ENCODE measurements around the gene UVRAG.

The UVRAG gene

DNA sequence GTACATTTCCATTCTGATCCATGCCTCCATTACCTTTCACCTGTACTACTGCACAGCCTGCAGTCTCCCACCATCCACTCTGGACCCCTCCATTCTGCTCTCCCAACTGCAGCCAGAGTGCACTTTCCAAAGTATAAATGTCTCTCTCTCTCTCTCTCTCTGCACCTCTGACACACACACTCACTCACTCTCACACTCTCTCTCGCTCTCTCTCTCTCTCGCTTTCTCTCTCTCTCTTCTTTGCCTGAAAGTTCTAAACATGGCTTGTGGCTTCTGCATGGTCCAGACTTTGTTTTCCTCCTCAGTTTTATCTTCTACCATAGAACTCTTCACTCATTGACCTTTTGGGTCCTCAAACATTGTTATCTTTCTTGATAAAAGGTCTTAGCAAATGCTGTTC is 314.7 kb downstream of the UVRAG start:
- DNase-seq, result no peak

DNA sequence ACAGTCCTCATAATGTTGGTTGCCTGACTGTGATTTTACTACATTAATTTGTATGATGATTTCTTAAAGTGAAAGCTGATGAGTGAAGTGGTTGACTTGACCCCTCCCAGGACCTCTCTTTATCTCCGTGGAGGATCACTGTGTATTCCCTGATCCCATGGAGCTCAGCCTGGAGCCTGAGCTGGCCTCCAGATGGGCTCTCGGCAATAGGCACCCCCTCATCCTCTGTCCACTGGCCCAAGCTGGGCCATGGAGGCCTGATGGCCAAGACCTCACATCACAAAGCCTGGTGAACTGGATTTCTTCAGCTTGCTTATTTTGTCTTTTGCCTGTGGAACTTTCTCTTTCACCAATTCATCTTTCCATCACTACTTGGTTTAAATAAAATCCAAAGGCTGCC is 316.1 kb downstream of the UVRAG start:
- no peak for DNase-seq

DNA sequence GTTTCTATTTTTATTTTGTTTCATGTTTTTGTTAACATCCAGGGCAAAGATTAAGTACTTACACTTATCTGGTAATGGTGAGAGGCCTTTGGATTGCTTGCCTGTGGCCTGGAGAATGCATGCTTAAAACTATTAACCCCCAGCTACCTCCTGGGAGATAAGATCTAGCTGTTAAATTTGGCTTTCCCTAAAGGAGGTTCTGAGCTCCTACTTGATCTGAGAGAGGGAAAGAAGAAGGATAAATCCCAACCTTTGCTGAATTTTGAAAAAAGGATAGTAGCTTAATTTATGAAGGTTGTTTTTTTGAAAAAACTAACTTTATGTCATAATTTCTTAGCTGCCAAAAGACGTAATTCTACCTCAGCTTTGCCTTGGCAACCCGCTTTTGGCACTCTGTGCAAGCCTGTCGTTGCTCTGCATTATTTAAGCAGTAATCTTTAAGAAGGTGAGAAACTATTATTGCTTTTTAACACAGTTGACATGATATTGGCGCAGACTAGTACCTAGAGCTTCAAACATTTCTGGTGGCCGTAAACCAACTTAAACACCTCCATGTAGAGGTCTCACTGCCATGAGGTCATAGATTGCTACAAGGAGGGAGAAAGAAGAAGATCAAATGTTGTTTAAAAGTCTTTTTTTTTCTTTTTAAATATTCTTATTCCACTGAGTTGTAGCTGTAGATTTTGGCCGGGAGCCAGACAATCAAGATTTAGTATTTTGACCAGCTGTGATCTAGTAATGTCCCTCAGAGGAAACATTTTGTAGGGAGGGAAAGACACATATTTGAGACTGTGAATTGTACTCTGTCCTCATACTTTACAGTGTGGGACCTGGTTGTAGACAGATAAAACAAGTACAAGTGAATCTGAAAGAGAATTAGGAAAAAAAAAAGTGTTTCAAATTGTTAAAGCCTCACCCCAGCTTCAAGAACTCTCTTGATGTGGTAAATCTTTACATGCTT is 316.9 kb downstream of the UVRAG start:
- no peak for DNase-seq

DNA sequence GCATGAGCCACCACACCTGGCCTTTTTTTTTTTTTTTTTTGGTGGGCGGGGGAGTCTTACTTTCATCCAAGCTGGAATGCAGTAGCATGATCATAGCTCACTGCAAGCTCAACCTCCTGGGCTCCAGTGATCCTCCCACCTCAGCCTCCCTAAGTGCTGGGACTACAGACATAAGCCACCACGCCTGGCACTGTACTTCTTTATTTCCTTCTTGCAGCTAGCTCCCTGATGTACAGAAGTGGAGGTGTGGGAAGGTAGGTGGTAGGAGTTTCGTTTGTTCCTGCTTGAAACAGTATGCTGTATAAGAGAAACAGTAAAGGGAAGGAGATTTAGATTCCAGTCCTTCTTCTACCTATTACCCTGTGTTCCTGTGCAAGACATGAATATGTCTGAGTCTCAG is 319.2 kb downstream of the UVRAG start:
- DNase-seq, result no peak

DNA sequence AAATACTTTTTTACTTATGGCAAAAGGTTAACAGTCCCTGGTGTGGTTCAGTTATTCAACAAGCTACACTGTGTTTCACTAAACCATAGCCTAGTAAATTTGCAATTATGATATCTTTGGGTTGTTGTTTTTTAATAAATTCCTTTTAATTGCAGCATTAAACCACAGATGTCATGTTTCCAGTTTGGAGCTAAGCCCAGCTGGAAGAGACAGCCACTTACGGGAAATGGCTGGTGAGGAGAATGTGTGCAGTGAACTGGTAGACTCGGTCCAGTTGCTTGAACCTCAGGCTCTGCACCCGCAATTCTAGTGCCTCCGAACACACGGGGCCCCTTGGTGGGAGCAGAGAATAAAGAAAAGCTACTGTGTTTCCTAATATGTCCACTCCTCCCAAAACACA is 320.5 kb downstream of the UVRAG start:
- no peak for DNase-seq

DNA sequence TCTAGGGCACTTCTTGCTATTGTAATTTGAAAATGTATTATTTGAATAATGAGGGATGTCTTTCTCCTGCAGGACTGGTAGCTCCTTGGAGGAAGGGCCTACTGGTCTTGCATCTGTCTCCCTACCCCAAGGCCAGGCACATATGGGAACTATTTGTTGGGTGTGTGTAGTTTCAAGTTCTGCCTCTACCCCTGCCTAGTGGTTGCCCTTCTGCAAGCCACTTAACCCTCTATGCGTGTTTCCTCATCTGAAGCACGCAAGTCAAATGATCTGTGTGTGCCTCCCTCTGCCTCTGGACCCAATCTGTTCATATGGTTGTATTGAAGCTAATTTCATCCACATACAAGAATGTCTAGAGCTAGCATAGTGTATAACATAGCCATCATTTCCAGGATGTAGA is 324.3 kb downstream of the UVRAG start:
- no peak for DNase-seq

DNA sequence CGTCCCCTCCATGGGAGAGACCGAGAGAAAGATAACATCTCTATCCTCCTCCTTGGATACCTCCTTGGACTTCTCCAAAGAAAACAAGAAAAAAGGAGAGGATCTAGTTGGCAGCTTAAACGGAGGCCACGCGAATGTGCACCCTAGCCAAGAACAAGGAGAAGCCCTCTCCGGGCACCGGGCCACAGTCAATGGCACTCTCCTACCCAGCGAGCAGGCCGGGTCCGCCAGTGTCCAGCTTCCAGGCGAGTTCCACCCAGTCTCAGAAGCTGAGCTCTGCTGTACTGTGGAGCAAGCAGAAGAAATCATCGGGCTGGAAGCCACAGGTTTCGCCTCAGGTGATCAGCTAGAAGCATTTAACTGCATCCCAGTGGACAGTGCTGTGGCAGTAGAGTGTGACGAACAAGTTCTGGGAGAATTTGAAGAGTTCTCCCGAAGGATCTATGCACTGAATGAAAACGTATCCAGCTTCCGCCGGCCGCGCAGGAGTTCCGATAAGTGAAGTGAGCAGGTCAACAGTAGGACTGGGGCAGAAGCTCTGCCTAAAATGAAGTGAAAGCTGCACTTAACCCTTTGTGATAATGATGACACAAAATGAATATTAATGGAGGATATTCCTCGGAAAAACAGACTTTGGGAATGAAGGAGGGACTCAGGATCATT is 326.0 kb downstream of the UVRAG start:
- DNase-seq, result no peak

DNA sequence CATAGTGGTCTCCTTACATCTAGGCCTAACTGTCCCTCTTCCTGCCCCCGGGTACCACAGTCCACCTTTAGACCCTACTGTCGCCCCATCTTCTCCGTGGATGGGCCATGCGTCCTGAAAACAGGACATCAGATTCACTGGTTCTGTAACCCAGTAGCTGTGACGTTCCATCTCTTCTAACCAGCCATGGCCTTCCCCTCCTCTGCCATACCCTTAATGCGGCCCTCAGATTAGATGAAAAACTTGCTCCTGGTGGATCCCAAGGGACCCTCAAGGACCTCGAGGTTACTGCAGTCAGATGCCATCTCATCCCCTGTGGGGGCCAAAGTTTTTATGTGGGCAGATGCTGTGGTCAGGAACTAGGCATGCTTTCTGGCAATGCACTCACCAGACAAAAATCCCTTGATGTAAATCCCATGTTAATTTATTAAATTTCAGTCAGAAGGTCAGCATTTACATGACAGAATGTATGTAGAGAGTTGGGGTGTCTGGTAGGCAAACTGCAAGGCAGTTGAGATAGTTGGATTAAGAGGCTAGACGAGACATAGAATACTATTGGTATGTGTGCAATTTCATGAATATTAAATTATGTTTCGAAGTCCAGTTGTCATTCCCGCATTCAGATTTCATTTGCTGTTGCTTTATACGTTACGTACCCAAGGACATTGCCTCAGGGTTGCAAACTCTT is 327.0 kb downstream of the UVRAG start:
- no peak for DNase-seq

DNA sequence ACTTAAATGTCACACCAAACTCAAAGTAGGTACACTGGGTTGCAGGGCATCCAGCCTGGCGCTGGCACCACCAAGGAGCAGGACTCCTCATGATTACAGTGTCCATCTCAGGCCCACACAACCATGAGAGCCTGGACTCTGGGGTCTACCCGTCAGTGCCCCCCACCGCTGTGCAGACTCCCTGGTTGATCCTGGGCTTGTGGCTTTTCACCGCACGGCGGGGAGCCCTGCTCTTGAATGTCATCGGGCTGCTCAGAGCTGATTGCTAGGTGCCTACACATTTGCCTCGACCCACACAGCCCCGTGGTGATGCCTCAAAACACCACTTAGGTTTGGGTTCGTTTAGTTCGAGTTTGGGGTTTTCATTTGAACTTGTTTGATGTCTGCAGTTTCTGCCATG is 328.3 kb downstream of the UVRAG start:
- no peak for DNase-seq

DNA sequence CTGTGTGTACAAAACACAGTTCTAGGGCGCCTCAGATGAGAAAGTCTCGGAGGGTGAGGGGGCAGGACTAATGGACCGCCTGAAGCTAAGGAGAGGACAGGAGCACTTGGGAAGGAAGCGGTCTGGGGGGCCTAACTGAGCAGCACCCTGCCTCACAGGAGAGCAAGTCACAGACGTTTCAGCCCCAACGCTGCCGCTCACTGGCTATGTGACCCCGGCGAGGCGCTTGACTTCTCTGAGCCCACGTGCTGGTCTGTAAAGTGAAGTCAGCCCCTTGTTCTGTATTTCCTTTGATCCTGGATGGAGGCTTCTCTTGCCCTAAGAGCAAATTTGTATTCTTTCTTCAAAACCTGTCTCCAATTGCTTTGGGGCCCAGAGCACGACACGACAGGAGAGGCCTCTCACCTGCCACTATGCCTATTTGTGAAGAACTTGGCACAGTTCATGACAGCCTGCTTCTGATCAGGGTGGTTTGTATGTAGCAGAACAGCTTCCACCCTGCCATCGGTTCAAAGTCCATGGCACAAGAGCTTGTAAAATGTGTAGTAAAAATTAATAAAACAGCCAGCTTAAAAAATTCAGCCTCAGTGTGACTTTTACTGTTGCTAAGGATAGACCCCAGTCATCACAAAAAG is 332.2 kb downstream of the UVRAG start:
- DNase-seq, result no peak

DNA sequence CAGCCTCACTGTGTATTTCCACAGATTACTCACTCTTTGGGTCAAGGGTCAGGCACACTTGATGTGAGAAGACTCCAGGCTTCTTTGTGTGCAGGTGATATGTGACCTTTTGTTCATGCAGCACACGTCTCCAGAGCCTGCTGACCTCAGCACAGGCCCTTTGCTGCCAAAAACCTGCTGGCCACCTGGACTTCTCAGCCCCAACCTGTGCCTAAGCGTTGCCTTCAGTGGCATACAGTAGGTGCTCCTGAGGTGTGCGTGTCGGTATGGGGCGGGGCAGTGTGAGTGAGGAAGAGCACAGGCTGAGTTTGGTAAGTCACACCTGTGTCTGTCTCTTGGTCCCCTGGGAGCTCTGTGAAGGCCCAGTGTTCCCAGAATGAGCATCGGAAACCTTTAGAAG is 333.2 kb downstream of the UVRAG start:
- DNase-seq, result no peak

DNA sequence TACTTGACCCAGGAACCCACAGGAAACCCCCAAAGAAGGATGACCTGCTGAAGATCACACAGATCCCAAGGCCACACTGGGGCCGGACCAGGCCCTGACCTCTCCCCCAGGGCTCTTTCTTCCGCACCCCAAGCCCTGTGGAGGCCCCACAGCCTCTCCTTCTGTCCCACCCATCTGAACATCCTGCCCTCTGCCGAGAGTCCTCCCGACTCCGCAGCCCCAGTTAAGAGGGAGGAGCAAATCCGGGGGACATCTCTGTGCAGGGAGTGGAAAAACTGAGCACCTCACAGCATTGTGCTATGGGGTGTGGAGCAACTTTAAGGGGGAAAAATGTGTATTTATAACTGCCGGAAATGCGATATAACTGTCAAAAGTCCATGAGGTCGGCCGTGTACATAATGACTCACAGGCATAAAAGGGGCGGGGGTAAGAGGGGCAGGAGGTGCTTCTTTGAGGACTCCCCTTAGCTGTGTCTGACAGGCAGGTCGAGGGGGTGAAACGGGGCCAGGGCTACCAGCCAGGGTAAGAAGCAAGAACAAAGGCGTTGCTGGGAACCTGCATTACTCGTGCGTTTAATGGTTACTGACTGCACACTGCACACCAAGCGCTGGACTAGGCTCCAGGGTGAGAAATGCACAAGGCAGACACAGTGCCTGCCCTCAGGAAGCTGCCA is 334.1 kb downstream of the UVRAG start:
- no peak for DNase-seq

DNA sequence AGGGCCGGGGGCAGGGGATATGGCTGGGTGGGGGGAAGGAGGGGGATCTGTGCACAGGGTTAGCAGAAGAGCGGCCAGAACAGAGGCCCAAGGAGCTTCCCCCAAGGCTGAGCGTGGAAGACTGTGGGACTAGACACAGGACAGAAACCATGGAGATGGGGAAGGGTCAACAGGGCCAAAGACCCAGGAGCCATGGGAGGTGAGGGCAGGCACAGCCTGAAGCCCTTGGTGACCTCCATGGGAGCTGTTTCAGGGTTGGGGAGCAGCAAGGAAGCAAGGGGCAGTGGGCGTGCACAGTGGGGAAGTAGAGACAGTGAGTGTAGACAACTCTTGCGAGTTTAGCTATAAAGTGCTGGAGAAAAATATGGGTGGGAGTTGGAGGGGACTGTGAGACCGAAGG is 334.7 kb downstream of the UVRAG start:
- DNase-seq, result no peak

DNA sequence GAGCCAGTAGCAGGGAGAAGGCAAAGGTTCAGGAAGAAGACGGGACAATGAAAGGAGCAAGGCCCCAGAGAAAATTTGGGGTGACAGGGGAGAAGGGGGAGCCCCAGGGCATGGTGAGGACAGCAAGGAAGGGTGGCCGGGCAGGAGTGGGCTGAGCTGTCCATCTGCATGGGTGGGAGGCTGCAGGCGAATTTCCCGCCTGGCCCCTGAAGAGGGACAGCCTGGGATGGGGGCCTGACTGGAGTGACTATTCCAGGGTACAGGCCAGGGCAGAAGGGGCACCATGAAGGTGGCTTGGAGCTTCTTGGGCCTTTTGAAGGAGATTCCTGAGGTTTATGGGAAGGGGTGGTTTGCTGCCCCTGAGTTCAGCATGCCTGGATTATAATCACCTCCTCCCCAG is 335.1 kb downstream of the UVRAG start:
- no peak for DNase-seq

DNA sequence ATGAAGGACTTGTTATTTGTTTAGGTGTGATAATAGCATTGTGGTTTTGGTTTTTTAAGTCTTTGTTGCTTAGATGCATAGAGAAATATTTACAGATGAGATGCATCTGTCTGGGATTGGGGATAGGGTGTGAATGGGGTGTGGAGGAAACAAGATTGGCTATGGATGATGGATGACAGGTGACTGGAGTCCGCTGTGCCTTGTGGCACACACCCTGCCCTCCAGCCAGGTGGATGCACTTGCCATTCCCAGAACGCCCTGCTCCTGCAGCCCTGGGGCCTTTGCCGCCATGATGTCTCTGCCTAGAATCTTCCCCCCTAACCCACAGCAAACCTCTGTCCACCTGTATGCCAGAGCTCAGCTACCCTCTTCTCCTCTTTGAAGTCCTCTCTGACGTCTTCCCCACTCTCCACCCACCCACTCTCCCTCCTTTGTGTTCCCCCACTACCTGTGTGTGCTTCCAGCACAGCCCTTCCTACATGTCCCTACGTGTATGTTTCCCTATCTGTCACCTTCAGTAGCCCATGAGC is 336.6 kb downstream of the UVRAG start:
- no peak for DNase-seq

DNA sequence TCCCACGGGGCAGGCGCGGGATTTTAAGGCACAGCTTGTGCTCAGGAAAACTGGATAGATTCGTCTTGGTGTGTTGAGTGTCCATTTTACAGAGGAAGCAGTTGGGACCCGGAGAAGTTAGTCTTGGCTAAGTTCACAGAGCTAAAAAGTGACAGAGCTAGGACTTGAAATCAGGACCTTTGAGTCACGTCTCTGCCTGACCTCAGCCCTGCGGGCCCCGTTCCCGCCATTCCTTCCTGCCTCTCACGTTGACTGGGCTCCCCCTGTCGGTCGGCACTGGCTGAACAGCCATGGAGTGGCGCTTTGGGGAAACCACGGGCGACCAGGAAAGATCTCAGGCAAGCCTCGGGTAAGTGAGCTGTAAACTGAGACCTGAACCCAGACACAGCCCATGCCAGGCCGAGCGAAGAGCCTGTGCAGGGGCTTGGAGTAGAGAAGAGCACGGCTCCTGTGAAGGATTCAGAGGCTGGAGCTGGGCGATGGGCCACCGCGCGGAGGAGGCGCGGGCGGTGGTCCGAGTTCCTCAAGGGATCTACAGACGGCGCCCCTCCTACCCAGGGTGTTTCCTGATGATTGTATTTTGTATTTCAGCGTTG is 337.2 kb downstream of the UVRAG start:
- DNase-seq, result peak; percentile 88

DNA sequence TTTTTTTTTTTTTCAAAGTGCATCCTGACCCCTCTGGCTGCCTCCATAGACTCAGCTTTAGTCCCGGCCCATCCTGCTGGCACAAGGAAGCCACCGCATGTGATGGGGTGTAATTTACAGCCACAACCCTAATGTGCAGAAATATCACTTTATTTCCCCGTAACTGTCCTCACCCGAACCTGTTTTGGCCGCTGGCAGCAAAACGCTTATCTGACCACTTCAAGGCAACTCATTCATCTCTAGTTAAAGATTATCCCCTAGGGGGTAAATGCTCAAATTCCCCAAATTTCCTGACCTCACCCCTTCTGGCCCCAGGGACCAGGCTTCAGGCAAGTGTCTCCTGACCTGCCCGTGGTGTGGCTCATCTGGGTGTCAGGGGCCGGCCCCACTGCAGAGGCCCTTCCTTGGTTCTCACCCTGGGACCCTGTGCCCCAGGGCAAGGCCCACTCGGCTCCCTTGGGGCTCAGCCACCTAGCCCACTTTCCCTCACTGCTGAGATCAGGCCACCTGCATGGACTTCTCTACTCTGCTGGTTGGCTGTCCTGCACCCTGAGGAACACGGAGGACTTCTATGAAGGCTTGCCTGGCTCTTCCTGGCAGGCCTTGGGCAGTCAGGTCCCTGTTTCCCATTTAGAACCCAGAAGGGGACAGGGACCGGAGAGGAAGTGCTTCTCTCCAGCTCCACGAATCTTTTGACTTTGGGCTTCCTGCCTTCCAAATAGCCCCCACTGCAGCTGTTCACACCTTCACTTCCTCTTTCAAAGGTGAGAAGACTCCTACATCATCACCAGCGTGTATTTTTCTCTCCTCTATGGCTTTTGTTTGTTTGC is 337.9 kb downstream of the UVRAG start:
- peak; percentile 26 for DNase-seq

DNA sequence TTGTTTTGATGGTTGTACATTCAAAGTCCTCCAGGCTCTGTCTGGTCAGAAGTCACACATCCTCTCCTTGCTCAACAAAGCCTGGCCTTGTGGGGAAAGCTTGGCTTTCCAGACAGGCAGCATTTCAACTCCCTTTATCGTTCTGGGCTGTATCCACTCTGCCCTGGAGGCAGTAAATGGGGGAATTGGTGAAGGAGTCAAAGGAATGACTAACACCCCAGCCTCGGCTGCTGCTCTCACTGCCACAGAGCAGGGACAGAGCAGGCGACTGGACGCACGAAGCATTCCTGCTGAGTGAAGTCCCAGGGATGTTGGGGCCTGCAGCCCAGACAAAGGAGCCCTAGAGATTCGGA is 338.5 kb downstream of the UVRAG start:
- DNase-seq, result peak; percentile 43

DNA sequence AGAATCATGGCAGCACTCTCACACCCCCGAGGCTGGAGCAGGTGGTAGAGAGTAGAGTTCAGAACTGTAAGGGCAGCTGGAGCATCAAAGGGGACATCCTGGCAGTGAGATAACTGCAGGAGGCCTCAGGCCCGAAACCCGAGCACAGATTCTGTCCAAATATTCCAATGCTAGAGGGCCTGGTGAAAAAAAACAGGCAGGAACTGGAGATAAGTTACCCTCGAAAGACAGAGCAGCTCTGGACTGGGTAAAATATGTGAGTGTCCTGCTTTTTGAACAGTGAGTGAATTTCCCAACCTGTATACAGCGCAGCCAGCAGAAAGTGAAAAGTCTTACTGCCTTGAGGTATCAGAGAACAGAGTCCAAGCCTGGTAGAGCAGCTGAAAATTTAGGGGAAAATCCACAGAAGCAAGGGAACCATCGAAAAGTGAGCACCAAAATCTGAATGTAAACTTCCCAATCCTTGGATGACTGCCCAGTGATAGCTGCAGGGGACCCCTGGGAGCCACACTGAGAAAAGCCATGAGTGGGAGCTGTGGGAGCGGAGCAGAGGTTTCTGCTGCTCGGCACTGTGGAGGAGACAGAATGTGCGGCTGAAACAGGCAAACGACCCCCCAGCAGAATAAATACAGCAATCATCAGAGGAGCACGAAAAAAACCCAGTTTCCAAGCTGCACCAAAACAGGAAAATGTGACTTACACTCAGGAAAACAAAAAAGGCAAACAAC is 340.7 kb downstream of the UVRAG start:
- no peak for DNase-seq

DNA sequence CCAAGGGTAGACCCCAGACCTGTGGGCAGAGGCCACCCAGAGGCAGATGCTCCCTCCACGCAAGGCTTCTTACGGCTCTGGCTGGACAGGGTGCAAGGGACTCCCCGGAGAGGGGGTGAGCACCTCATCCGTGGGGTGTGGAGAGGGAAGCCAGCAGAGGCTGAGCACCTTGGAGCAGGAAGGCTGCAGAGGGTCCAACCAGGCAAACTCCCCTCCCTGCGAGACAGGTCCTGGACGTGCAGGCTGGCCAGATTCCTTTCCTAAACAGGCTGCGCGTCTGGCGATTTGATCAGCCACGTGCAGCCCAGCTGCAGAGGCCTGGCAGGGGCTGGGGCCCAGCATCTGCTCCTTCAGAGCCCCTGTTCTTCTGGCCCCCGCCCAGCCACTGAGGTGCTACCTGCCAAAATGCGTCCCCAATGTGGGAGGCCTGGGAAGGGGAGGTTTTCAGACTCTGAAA is 342.0 kb downstream of the UVRAG start:
- peak; percentile 78 for DNase-seq
